ENCODE data around the gene ALG14. TPM values are rescaled to one million over a fixed set of nuclear protein-coding genes. Genes with fewer than 3 reads are reported as not detected.

The ALG14 gene, protein sequence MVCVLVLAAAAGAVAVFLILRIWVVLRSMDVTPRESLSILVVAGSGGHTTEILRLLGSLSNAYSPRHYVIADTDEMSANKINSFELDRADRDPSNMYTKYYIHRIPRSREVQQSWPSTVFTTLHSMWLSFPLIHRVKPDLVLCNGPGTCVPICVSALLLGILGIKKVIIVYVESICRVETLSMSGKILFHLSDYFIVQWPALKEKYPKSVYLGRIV
- polyA plus RNA-seq (2012; ENCODE audit: insufficient read depth, insufficient read length, low read depth) = 17.7 TPM

DNA sequence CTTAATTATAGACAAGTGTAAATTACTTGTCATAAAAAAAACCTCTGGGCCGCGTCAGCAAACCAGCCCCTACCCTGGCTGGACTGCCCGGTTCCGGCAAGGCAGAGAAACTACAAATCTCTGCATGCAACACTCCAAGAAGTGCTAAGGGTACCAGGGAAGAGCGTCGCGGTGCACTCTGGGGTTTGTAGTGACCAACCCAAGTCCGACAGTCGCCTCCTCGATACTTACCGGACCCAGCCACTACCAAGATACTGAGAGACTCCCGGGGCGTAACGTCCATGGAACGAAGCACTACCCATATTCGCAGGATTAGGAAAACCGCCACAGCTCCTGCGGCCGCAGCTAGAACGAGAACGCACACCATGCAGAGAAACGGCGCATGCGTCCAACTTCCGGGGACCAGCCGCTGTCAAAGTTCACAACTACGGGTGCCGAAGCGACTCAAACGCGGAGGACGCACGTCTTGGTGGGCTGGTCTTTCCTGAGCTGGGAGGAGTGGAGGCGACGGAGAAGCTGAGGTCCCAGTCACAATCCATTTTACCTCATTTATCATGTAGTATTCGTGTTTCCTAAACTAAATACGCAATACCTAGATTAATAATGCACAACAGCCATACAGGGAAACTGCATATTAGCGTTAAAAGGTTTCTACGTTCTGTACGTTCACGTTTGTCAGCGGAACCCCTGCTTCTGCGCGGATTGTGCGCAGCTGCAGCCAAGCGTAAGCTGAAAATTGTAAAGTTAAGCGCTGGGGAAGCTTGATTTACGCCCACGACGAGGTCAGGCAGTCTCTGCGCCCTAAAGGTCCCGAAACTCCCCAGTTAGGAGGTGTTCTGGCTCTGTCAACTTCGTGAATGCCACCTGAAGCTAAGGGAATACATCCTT lies at the start of gene ALG14:
Gene ALG14, minus strand, starts transcription at position 420 of the 888 bp plus-strand sequence. Its CDS starts 53 bp downstream, at position 367.
- Histone ChIP-seq H3K36me3 (no peaks in the 10 kb centered on the region), H3K4me3 (ENCODE audit: low read depth, low read length) (peak within 1 kb of the TSS; percentile 83), H3K27me3 (no peaks in the 10 kb centered on the region), H3K4me1 (no peaks in the 10 kb centered on the region), H3K9me3 (no peaks in the 10 kb centered on the region)
- peak; percentile 85 for DNase-seq
- no peak for TF ChIP-seq CTCF (IDR thresholded peaks at IDR 0.05; ENCODE audit: low read depth, low read length)

- no peak for TF ChIP-seq CTCF (IDR thresholded peaks at IDR 0.05; ENCODE audit: low read depth, low read length)
- no peaks in the 10 kb centered on the region for H3K9me3 ChIP-seq
- no peak for DNase-seq
- H3K4me1 ChIP-seq = no peaks in the 10 kb centered on the region
- no peaks in the 10 kb centered on the region for H3K36me3 ChIP-seq
- no peak overlapping the region for H3K4me3 ChIP-seq (ENCODE audit: low read depth, low read length)
- peaks cover 3% of the 10 kb centered on the region; the same call in 1 of the 2 replicates for H3K27me3 ChIP-seq
Measured at GRCh38 chr1:95122151-95122697, 49.5 kb upstream of the ALG14 start.

DNA sequence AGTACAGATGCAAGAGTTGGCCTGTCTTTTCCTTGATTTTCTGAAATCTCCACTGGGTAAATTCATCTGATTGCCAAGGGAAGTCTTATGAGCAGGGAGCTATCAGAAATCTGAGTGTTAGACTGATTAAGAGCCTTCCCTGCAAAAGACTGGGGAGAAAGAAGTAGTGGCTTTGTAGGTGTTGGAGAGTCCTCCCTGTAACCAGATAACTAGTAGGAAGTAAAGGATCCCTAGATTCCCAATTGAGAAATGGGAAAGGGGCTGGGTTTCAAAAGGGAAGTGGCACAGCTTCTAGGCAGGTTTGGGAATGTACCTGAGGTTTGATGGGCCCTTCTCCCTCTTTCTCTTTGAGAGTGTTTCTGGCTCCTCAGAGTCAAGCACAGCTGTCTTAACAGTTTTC lies 46.5 kb upstream of the ALG14 start:
- Histone ChIP-seq H3K4me3 (ENCODE audit: low read depth, low read length) (no peak overlapping the region), H3K36me3 (no peaks in the 10 kb centered on the region), H3K9me3 (no peaks in the 10 kb centered on the region), H3K27me3 (peaks cover 3% of the 10 kb centered on the region; the same call in 1 of the 2 replicates), H3K4me1 (no peaks in the 10 kb centered on the region)
- no peak for TF ChIP-seq CTCF (IDR thresholded peaks at IDR 0.05; ENCODE audit: low read depth, low read length)
- DNase-seq = no peak

DNA sequence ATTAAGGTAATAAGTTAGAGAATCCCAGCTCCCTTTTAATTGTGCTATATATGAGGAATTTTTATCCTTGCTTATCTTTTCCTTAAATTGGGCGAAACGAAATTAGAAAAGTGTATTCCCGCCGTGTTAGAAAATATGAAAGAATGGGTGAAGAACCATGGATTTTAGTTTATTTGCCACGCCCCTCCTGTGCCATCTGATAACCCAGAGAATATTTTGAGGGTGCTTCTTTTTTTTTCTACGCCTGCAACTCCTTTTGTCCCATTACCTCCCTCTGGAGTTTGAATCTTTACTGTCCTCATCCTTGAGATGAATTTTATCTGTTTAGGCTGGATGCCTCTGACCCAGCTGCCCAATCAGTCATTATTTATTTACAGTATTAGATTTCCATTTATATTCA lies 46.0 kb upstream of the ALG14 start:
- Histone ChIP-seq H3K4me3 (ENCODE audit: low read depth, low read length) (no peak overlapping the region), H3K36me3 (no peaks in the 10 kb centered on the region), H3K4me1 (no peaks in the 10 kb centered on the region), H3K27me3 (peaks cover 3% of the 10 kb centered on the region; the same call in 1 of the 2 replicates), H3K9me3 (no peaks in the 10 kb centered on the region)
- TF ChIP-seq CTCF (IDR thresholded peaks at IDR 0.05; ENCODE audit: low read depth, low read length) = no peak
- DNase-seq = no peak

GRCh38 chr1:95118067-95118499 lies 45.3 kb upstream of the ALG14 start:
- Histone ChIP-seq H3K36me3 (no peaks in the 10 kb centered on the region), H3K27me3 (peaks cover 3% of the 10 kb centered on the region; the same call in 1 of the 2 replicates), H3K9me3 (no peaks in the 10 kb centered on the region), H3K4me3 (ENCODE audit: low read depth, low read length) (peak overlapping the region; percentile 49), H3K4me1 (no peaks in the 10 kb centered on the region)
- TF ChIP-seq CTCF (IDR thresholded peaks at IDR 0.05; ENCODE audit: low read depth, low read length) = no peak
- DNase-seq = no peak
